NB4 (cell line): ENCODE data around the gene SATB2.

Experiments
- DNase-seq: peaks from one replicate; pipeline ENCODE4 v3.0.0; 2010; ENCODE audit warnings: low read depth
- H3K4me3 ChIP-seq: one replicate; pipeline ENCODE4 v1.5.1; 2011; ENCODE audit warnings: mild to moderate bottlenecking, low read depth, low read length, moderate library complexity
- MYC ChIP-seq: IDR thresholded peaks from 2 replicates; pipeline ENCODE4 v1.6.1; 2011; ENCODE audit warnings: low read depth, low read length
- POLR2A ChIP-seq: IDR thresholded peaks from 2 replicates; pipeline ENCODE4 v1.6.1; 2011; ENCODE audit warnings: mild to moderate bottlenecking; ENCODE audit not compliant: insufficient read length; ENCODE audit errors: extremely low read depth
- TF ChIP-seq, protein P1 (sequence below): IDR thresholded peaks from 2 replicates; pipeline ENCODE4 v1.6.1; 2011; ENCODE audit warnings: low read depth, low read length
- TF ChIP-seq, protein P2 (sequence below): IDR thresholded peaks from one replicate; pipeline ENCODE4 v1.5.1; 2012; ENCODE audit warnings: low read depth, low read length

Gene SATB2

GRCh38 chr2:199470672-199471442 is 13.1 kb upstream of the SATB2 start:
- TF ChIP-seq, protein P1, sequence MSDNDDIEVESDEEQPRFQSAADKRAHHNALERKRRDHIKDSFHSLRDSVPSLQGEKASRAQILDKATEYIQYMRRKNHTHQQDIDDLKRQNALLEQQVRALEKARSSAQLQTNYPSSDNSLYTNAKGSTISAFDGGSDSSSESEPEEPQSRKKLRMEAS = no peak
- TF ChIP-seq POLR2A = no peak
- TF ChIP-seq MYC = no peak
- TF ChIP-seq, protein P2, sequence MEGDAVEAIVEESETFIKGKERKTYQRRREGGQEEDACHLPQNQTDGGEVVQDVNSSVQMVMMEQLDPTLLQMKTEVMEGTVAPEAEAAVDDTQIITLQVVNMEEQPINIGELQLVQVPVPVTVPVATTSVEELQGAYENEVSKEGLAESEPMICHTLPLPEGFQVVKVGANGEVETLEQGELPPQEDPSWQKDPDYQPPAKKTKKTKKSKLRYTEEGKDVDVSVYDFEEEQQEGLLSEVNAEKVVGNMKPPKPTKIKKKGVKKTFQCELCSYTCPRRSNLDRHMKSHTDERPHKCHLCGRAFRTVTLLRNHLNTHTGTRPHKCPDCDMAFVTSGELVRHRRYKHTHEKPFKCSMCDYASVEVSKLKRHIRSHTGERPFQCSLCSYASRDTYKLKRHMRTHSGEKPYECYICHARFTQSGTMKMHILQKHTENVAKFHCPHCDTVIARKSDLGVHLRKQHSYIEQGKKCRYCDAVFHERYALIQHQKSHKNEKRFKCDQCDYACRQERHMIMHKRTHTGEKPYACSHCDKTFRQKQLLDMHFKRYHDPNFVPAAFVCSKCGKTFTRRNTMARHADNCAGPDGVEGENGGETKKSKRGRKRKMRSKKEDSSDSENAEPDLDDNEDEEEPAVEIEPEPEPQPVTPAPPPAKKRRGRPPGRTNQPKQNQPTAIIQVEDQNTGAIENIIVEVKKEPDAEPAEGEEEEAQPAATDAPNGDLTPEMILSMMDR = no peak
- no peak for DNase-seq
- no peak overlapping the region for H3K4me3 ChIP-seq

- no peak for TF ChIP-seq MYC
- no peak overlapping the region for H3K4me3 ChIP-seq
- no peak for DNase-seq
These were observed 12.6 kb upstream of the SATB2 start for GRCh38 chr2:199470361-199470671.

DNA sequence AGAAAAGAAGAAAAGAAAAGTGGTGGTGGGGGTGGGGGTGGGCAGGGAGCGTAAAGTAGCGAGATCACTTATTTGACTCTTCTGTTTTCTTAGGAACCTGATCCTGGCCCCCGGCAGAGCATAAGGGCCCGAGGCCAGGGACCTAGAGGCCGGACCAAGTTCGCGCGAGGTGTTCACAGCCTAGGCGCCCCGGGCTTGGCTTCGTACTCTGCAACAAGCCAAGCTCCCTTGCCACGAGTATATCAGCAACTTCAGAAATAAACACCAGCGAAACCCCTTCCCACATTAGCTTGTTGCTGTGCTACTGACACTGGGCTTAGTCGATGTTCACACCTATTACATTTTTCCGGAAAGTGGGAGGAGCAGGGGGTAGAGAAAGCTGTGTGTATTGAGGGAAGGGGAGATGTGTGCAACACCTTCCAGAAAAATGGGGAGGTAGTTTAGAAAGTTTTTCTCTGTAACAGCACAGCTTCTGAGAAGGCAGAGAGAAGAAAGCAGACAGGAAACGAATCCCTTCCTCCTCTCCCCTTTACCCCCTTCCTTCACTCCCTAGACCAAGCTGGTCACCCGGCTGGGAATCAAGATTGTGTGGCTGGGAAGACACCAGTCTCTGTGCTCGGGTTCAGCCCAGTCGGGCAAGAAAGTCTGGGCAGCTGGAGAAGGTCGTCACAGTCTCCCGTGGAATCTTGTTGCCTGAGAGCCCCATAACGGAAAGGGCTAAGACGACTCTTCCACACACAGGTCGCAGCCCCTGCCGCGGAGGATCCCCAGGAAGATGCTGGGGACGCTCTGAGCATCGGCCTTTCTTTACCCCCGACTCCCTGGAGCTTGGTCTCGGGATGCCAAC is 12.0 kb upstream of the SATB2 start:
- no peak for DNase-seq
- TF ChIP-seq, protein P2 = no peak
- TF ChIP-seq, protein P1 = no peak
- no peak for TF ChIP-seq POLR2A
- TF ChIP-seq MYC = no peak
- no peak overlapping the region for H3K4me3 ChIP-seq

DNA sequence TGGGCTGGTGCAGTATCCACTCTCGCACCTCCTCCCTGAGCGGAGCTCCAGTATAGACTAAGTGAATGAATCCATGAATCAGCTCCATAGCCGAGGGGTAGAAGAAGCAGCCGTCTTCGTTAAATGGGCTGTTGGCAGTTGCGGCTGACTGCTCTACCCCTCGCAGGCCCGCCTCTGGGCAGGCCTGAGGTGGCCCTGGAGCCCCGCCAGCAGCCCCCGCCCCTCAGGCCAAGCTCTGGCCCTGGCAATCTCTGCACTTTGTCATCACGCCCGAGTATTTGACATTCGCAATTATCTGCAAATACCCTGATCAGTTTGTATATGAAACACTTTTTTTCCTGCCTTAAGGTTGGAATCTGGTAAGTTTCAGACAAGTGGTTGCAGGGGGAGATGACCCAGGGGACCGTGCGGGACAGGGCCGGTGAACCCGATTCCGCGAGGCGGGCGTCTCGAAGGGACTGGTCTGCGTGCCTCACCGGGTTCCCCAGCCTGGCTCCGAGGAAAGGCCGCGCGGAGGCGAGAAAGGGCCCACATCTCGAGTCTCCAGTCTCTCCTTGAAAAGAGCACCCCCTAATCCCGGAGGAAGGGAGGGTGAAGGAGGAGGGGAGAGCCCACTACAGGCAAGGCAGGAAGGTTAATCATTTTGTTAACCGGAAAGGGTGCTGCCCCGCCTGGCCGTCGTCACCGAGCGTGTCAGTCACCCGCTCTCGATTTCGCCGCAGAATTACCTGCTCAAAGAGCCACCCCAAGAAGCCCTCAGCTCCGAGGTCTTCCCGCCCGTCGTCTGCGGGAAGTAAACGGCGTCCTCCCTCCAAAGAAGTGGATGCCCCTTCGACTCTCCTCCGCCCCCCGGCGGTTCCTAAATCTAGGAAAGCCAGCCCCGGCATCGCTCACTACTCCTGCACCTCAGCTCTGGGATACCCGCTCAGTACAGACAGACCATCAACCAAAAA is 11.1 kb upstream of the SATB2 start:
- TF ChIP-seq MYC = no peak
- TF ChIP-seq, protein P1 = no peak
- TF ChIP-seq, protein P2 = no peak
- TF ChIP-seq POLR2A = no peak
- DNase-seq = no peak
- no peak overlapping the region for H3K4me3 ChIP-seq

DNA sequence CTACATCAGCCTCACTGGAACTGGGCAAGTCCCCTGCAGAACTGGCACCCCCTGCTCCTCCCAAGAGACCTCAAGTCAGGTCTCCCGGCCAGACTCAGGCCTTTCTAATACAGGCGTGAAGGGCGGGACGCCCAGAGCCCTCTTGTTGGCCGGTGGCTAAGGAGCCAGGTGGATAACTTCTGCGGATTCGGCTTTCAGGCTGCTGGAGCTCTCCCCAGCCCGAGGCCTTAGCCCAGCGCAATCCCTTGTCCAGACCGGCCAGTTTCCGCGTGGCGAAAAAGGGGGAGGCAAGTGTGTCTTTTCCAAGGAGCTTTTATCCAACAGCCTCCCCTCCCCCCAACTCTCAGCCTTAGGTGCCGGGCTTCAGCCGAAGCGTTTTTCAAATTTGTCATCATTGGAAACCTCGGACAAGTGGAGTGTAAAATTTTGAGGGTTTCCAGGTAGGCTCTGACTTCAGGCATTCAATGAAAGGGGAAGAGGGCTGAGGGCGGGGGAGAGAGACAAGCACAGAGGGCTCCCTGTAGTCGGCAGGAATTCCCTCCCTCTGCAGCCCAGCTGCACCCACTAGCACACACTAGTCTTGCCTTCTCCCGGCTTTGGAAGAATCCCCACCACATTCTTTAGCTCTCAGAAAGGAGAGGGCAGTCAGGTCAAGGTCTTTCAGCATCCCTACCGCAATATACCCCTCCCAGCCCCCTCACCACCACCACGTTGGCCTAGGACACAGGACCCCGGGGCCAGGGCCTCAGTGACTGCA is 9.5 kb upstream of the SATB2 start:
- TF ChIP-seq, protein P1 = no peak
- TF ChIP-seq POLR2A (no peak), MYC (no peak)

GRCh38 chr2:199466692-199467065 is 8.9 kb upstream of the SATB2 start:
- TF ChIP-seq, protein P2 = no peak
- TF ChIP-seq MYC (no peak), POLR2A (no peak)
- TF ChIP-seq, protein P1 = no peak
- H3K4me3 ChIP-seq = no peak overlapping the region
- no peak for DNase-seq

More for the DNA sequence above, 9.5 kb upstream of the SATB2 start:
- DNase-seq = no peak
- H3K4me3 ChIP-seq = no peak overlapping the region
